Measurements from ENCODE around the gene BCOR.

DNA sequence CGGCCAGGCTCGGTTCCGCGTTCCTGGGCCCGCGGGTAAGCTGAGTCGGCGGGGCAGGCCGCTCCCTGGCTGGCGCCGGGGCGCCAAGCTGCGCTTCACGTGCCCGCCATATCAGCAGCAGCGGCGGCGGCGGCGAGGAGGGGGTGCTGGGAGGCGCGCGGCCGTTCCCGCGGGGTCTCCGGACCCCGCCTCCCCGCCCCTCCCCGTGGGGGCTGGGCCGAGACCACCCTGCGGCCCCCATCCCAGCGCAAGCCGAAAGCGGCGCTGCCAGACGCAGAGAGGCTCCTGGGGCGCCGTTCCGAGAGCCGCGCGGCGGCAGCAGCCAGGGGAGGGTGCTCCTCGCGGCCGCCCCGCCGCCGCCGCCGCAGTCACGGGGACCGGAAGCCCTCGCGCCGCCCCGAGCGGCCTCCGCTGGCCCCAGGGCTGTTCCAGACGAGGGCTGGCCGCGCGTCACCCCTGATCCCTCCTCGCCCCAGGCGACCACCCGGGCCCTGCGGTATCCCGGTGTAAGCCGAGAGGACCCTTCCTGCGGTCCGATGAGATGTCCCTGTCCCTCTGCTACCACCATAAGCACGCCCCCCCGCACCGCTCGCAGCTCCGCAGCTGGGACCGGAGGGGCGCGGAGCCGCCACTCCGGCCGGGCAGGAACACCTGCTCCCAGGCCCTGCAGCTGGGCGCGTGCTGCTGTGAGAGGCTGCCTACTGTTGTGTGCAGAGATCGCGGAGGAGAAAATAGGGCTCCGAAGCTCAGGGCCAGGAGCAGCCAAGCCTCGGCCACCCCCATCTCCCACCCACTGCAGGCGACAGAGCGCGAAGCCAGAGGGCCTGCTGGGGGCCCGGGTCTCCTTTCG, 7.5 kb upstream of the BCOR start:
- TF ChIP-seq, protein P1, sequence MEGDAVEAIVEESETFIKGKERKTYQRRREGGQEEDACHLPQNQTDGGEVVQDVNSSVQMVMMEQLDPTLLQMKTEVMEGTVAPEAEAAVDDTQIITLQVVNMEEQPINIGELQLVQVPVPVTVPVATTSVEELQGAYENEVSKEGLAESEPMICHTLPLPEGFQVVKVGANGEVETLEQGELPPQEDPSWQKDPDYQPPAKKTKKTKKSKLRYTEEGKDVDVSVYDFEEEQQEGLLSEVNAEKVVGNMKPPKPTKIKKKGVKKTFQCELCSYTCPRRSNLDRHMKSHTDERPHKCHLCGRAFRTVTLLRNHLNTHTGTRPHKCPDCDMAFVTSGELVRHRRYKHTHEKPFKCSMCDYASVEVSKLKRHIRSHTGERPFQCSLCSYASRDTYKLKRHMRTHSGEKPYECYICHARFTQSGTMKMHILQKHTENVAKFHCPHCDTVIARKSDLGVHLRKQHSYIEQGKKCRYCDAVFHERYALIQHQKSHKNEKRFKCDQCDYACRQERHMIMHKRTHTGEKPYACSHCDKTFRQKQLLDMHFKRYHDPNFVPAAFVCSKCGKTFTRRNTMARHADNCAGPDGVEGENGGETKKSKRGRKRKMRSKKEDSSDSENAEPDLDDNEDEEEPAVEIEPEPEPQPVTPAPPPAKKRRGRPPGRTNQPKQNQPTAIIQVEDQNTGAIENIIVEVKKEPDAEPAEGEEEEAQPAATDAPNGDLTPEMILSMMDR (IDR thresholded peaks at IDR 0.05): no peak
- TF ChIP-seq POLR2A (IDR thresholded peaks at IDR 0.05): peak in 1 of 2 donors; percentile 53
